Measurements from ENCODE around the gene KDF1.

KDF1 gene

GRCh38 chr1:26976621-26977510 is 16.6 kb upstream of the KDF1 start:
- no peak for ATAC-seq
- H3K9me3 Mint-ChIP-seq = no peaks in the 10 kb centered on the region
- H3K4me1 Mint-ChIP-seq = peaks cover 8% of the 10 kb centered on the region
- no peaks in the 10 kb centered on the region for H3K36me3 Mint-ChIP-seq
- H3K27ac Mint-ChIP-seq = no peak overlapping the region
- no peak overlapping the region for H3K4me3 Mint-ChIP-seq
- no peak for DNase-seq (ENCODE audit: low spot score in 2 of 2)

- peak overlapping the region; percentile 15 for H3K27ac Mint-ChIP-seq
- ATAC-seq = no peak
These were observed 12.6 kb upstream of the KDF1 start for GRCh38 chr1:26972821-26973220.

GRCh38 chr1:26972390-26972789 is 12.1 kb upstream of the KDF1 start:
- DNase-seq (ENCODE audit: low spot score in 2 of 2) (no peak), ATAC-seq (no peak)
- Mint-ChIP-seq H3K9me3 (no peaks in the 10 kb centered on the region), H3K4me1 (peaks cover 9% of the 10 kb centered on the region), H3K27ac (peak overlapping the region; percentile 15), H3K36me3 (no peaks in the 10 kb centered on the region), H3K4me3 (no peak overlapping the region)

More at GRCh38 chr1:26972821-26973220, 12.6 kb upstream of the KDF1 start:
- DNase-seq (ENCODE audit: low spot score in 2 of 2) = no peak
- no peak overlapping the region for H3K4me3 Mint-ChIP-seq
- no peaks in the 10 kb centered on the region for H3K36me3 Mint-ChIP-seq
- no peaks in the 10 kb centered on the region for H3K9me3 Mint-ChIP-seq
- H3K4me1 Mint-ChIP-seq = peaks cover 9% of the 10 kb centered on the region

GRCh38 chr1:26971590-26971989 is 11.3 kb upstream of the KDF1 start:
- no peak for DNase-seq (ENCODE audit: low spot score in 2 of 2)
- peaks cover 9% of the 10 kb centered on the region for H3K4me1 Mint-ChIP-seq
- H3K4me3 Mint-ChIP-seq = no peak overlapping the region
- no peak overlapping the region for H3K27ac Mint-ChIP-seq
- ATAC-seq = no peak
- H3K36me3 Mint-ChIP-seq = no peaks in the 10 kb centered on the region
- H3K9me3 Mint-ChIP-seq = no peaks in the 10 kb centered on the region

- Mint-ChIP-seq H3K9me3 (no peaks in the 10 kb centered on the region), H3K27ac (no peak overlapping the region), H3K4me3 (no peak overlapping the region), H3K4me1 (peaks cover 9% of the 10 kb centered on the region), H3K36me3 (no peaks in the 10 kb centered on the region)
- DNase-seq (ENCODE audit: low spot score in 2 of 2) = no peak
- no peak for ATAC-seq
These were observed 10.5 kb upstream of the KDF1 start for GRCh38 chr1:26970810-26971209.

GRCh38 chr1:26965628-26966027 is 5.4 kb upstream of the KDF1 start:
- H3K4me3 Mint-ChIP-seq = no peak overlapping the region
- no peak for ATAC-seq
- peaks cover 3% of the 10 kb centered on the region for H3K4me1 Mint-ChIP-seq

GRCh38 chr1:26965213-26965612 is 4.9 kb upstream of the KDF1 start:
- Mint-ChIP-seq H3K9me3 (no peaks in the 10 kb centered on the region), H3K36me3 (no peaks in the 10 kb centered on the region), H3K4me1 (peaks cover 6% of the 10 kb centered on the region), H3K27ac (no peak overlapping the region), H3K4me3 (no peak overlapping the region)
- DNase-seq (ENCODE audit: low spot score in 2 of 2) (no peak), ATAC-seq (no peak)

More at GRCh38 chr1:26965628-26966027, 5.4 kb upstream of the KDF1 start:
- DNase-seq (ENCODE audit: low spot score in 2 of 2) = no peak
- no peaks in the 10 kb centered on the region for H3K9me3 Mint-ChIP-seq
- H3K27ac Mint-ChIP-seq = no peak overlapping the region
- H3K36me3 Mint-ChIP-seq = no peaks in the 10 kb centered on the region

GRCh38 chr1:26961826-26962225 is 1.6 kb upstream of the KDF1 start:
- Mint-ChIP-seq H3K36me3 (no peaks in the 10 kb centered on the region), H3K9me3 (no peaks in the 10 kb centered on the region), H3K4me3 (no peak overlapping the region), H3K27ac (no peak overlapping the region), H3K4me1 (peaks cover 6% of the 10 kb centered on the region)
- DNase-seq (ENCODE audit: low spot score in 2 of 2) = no peak
- ATAC-seq = no peak

- H3K4me3 Mint-ChIP-seq = peak overlapping the region; percentile 70
- no peak for ATAC-seq
- no peaks in the 10 kb centered on the region for H3K36me3 Mint-ChIP-seq
- H3K4me1 Mint-ChIP-seq = peaks cover 6% of the 10 kb centered on the region
- no peak for DNase-seq (ENCODE audit: low spot score in 2 of 2)
- H3K9me3 Mint-ChIP-seq = no peaks in the 10 kb centered on the region
- H3K27ac Mint-ChIP-seq = peak overlapping the region; percentile 77
These were observed 328 bp upstream of the KDF1 start for GRCh38 chr1:26960625-26960966.

- no peak for DNase-seq (ENCODE audit: low spot score in 2 of 2)
- H3K9me3 Mint-ChIP-seq = no peaks in the 10 kb centered on the region
- peaks cover 6% of the 10 kb centered on the region for H3K4me1 Mint-ChIP-seq
- no peak overlapping the region for H3K27ac Mint-ChIP-seq
- H3K36me3 Mint-ChIP-seq = no peaks in the 10 kb centered on the region
- ATAC-seq = no peak
- peak overlapping the region; percentile 70 for H3K4me3 Mint-ChIP-seq
These were observed 998 bp downstream of the KDF1 start for GRCh38 chr1:26959270-26959669.

- no peaks in the 10 kb centered on the region for H3K36me3 Mint-ChIP-seq
- H3K4me3 Mint-ChIP-seq = no peak overlapping the region
- H3K9me3 Mint-ChIP-seq = no peaks in the 10 kb centered on the region
- H3K4me1 Mint-ChIP-seq = peaks cover 6% of the 10 kb centered on the region
- ATAC-seq = no peak
- no peak overlapping the region for H3K27ac Mint-ChIP-seq
- no peak for DNase-seq (ENCODE audit: low spot score in 2 of 2)
These were observed 3.0 kb downstream of the KDF1 start for GRCh38 chr1:26957306-26957705.

- no peak for DNase-seq (ENCODE audit: low spot score in 2 of 2)
- Mint-ChIP-seq H3K4me1 (peaks cover 6% of the 10 kb centered on the region), H3K4me3 (no peak overlapping the region), H3K27ac (no peak overlapping the region), H3K36me3 (no peaks in the 10 kb centered on the region), H3K9me3 (no peaks in the 10 kb centered on the region)
- ATAC-seq = no peak
These were observed 3.9 kb downstream of the KDF1 start for GRCh38 chr1:26956321-26956720.

GRCh38 chr1:26953374-26953773 is 6.9 kb downstream of the KDF1 start:
- no peak for DNase-seq (ENCODE audit: low spot score in 2 of 2)

GRCh38 chr1:26951821-26952497 is 8.3 kb downstream of the KDF1 start:
- Mint-ChIP-seq H3K27ac (no peak overlapping the region), H3K4me3 (no peak overlapping the region), H3K9me3 (no peaks in the 10 kb centered on the region), H3K4me1 (no peaks in the 10 kb centered on the region), H3K36me3 (peaks cover 16% of the 10 kb centered on the region)
- DNase-seq (ENCODE audit: low spot score in 2 of 2) (no peak), ATAC-seq (no peak)

More at GRCh38 chr1:26953374-26953773, 6.9 kb downstream of the KDF1 start:
- Mint-ChIP-seq H3K9me3 (no peaks in the 10 kb centered on the region), H3K4me3 (no peak overlapping the region), H3K36me3 (peaks cover 6% of the 10 kb centered on the region), H3K4me1 (no peaks in the 10 kb centered on the region), H3K27ac (no peak overlapping the region)
- no peak for ATAC-seq

- no peak for DNase-seq (ENCODE audit: low spot score in 2 of 2)
- peaks cover 24% of the 10 kb centered on the region for H3K36me3 Mint-ChIP-seq
- H3K27ac Mint-ChIP-seq = no peak overlapping the region
- H3K4me3 Mint-ChIP-seq = no peak overlapping the region
- ATAC-seq = no peak
- H3K9me3 Mint-ChIP-seq = no peaks in the 10 kb centered on the region
- H3K4me1 Mint-ChIP-seq = no peaks in the 10 kb centered on the region
These were observed 9.1 kb downstream of the KDF1 start for GRCh38 chr1:26951216-26951615.

- H3K4me1 Mint-ChIP-seq = no peaks in the 10 kb centered on the region
- H3K27ac Mint-ChIP-seq = no peak overlapping the region
- no peak overlapping the region for H3K4me3 Mint-ChIP-seq
- ATAC-seq = no peak
- DNase-seq (ENCODE audit: low spot score in 2 of 2) = no peak
- H3K9me3 Mint-ChIP-seq = no peaks in the 10 kb centered on the region
- peaks cover 30% of the 10 kb centered on the region for H3K36me3 Mint-ChIP-seq
These were observed 9.7 kb downstream of the KDF1 start for GRCh38 chr1:26950602-26951001.
